K562 treated with DMSO at 1 percent for 24 hours (cell line): Measurements from ENCODE around the gene PIK3CA. TPM values are rescaled to one million over a fixed set of nuclear protein-coding genes. Genes with fewer than 3 reads are reported as not detected.

ENCODE experiments used
- total RNA-seq: library from RNA; unstranded; fragments of 300-600 nt; gene quantifications from 2 replicates; pipeline ENCODE4 v1.2.3, GENCODE V29; 2022; ENCODE audit warnings: low read depth; ENCODE audit not compliant: insufficient read depth

Gene PIK3CA
- 5.6 and 10.1 TPM in 2 replicates for total RNA-seq

DNA sequence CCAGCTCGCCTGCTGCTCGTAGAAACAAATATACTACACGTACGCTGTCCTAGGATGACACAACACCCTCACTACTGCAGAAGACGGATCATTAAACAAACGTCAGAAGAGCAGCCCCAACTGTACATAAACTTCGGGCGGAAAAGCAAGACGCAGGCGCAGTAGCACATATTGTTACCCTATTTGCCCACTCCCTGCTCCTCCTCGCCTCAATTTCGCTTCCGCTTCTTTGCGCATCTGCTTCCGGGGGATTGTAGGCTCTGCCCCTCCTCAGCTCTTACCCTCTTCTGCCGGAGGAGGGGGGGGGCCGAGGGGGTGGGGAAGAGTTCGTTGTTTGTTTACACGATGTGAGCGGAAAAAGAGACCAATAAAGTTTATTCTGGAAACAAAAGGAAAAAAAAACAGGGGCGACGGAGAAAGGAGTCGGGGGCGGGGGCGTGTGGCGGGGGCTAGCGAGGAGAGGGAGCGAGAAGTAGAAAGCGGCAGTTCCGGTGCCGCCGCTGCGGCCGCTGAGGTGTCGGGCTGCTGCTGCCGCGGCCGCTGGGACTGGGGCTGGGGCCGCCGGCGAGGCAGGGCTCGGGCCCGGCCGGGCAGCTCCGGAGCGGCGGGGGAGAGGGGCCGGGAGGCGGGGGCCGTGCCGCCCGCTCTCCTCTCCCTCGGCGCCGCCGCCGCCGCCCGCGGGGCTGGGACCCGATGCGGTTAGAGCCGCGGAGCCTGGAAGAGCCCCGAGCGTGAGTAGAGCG, at the start of gene PIK3CA:
Gene PIK3CA (plus strand): TSS at position 485 of the 743 bp plus-strand sequence. CDS start 50,469 bp downstream, outside the sequence.

DNA sequence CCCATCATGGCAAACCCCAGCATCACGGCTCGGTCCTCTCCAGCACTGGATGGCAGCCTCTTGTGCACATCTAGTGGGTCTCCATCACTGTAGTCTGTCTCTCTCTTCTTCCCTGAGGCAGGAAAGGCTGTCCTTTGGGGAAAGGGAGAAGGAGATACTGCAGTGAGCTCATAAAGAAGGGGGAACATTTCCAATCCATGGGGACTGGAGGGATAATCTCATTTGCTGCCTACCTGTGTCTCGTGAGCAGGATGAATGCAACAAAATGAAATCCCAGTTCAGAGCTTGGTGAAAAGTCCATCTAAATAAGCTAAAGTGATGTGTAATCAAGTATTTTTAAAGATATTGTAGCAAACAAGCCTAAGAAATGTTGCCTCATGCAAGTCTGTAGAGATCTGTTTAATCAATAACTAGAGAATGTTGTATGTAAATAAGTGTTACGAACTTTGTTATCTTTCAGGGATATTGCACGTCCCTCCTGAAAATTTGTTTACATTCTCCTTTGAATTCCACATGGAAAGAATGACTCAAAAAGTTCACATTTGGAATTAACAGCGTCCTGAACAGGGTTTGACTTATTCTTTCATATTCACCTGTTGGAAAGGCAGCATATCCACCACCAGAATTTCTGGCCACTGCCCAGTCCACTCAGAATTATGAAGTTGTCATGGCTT, 102.8 kb downstream of the PIK3CA start, which contains the start of gene KCNMB3:
Gene KCNMB3 (minus strand): TSS at position 312 of the 674 bp plus-strand sequence. CDS start 124 bp downstream, at position 188.

Other genes with a start within 250 kb of the PIK3CA start
- 5.8 and 8.4 TPM in 2 replicates for gene ZMAT3, start 76.5 kb upstream of the PIK3CA start, total RNA-seq
- gene KCNMB3, start 102.8 kb downstream of the PIK3CA start, total RNA-seq = 4.2 and 5.3 TPM in 2 replicates
- gene ZNF639, start 174.7 kb downstream of the PIK3CA start, total RNA-seq = 24.6 and 29.8 TPM in 2 replicates
- gene MFN1, start 199.4 kb downstream of the PIK3CA start, total RNA-seq = 8.8 and 10.2 TPM in 2 replicates